Measurements from ENCODE around the gene PEDS1. TPM values are rescaled to one million over a fixed set of nuclear protein-coding genes. Genes with fewer than 3 reads are reported as not detected.

The PEDS1 gene
- total and polyA plus RNA-seq, 2 of the 8 experiments (the other 6 are each of a cell fraction or from before 2014, with no cell fraction given), result 28.9 to 75.9 TPM

DNA sequence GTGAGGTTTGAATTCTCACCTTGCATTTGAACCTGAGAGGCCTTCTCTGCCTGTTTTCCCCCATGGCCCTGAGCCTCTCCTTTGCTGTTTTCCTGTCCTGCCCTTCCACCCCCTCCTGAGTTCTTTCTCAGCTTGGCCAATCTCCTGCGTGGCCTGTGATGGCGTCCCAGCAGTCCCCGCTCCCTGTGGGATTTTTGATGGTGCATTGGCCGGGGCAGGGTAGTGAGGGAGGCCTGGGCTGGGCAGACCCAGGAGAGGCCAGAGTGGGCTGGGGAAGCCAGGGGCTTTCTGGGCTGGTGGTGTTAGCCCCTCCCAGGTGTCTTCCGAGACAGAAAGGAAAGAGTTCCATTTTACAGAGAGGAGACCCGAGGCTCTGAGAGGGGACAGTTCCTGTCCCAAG, 43.4 kb upstream of the PEDS1 start:
- 83% methylated on average over 6 of the region's 6 CpGs; no CpG with 5 or more reads in 1 of the 2 experiments for WGBS, 2 experiments (ENCODE audit: extremely low coverage in 1 of 2, insufficient coverage in 1 of 2, insufficient read length in 1 of 2, insufficient replicate concordance in 2 of 2, low coverage in 1 of 2, low lambda C conversion rate in 2 of 2, missing lambda C conversion rate in 1 of 2)
- H3K79me2 ChIP-seq (ENCODE audit: control insufficient read depth in 1 of 2, insufficient read depth in 2 of 2, low read length in 2 of 2), result peaks cover 0 to 20% of the 10 kb centered on the region in 2 experiments; a peak in 2 of 4 replicates
- no peak overlapping the region for H4K5ac ChIP-seq (ENCODE audit: insufficient read length, low read depth, low read length)
- H4K20me1 ChIP-seq (replicated peaks in 1 of 2; ENCODE audit: control insufficient read depth in 1 of 2, insufficient read depth in 2 of 2, low read length in 2 of 2), result peaks cover 2 to 4% of the 10 kb centered on the region in 2 experiments
- no peak overlapping the region for H3K4me3 ChIP-seq (ENCODE audit: extremely low read depth in 1 of 4, insufficient read depth in 2 of 4, low read depth in 3 of 4, low read length in 4 of 4)
- peaks cover 4% of the 10 kb centered on the region; the same call in 1 of the 2 replicates for H3K23me2 ChIP-seq (ENCODE audit: low read depth, low read length)
- no peak overlapping the region for H3K4me2 ChIP-seq (ENCODE audit: insufficient read depth in 1 of 2, low read depth in 2 of 2, low read length in 2 of 2)
- no peak overlapping the region for H4K8ac ChIP-seq (ENCODE audit: extremely low read depth, insufficient read depth, low read length)
- POLR2A ChIA-PET (ENCODE audit: partially characterized antibody), result interaction anchor here (0.6 to 1.1 kb wide), 3 partner anchors 10 to 136 kb away, joined by 3 read pairs; no protein-coding TSS in a partner anchor
- no peak overlapping the region for H4K91ac ChIP-seq (replicated peaks; ENCODE audit: insufficient read length, low read length)
- no peak overlapping the region for H3K56ac ChIP-seq (replicated peaks; ENCODE audit: insufficient read length, low read depth, low read length)
- H3K18ac ChIP-seq (ENCODE audit: extremely low read depth, low read length), result no peak overlapping the region
- no peak overlapping the region for H2BK5ac ChIP-seq (ENCODE audit: low read depth, low read length)
- no peak overlapping the region for H2AK5ac ChIP-seq (ENCODE audit: low read depth, low read length)
- no peak overlapping the region for H3K14ac ChIP-seq (ENCODE audit: insufficient read length)
- H2BK120ac ChIP-seq (replicated peaks; ENCODE audit: low read depth, low read length), result no peak overlapping the region
- H3K9me3 ChIP-seq (ENCODE audit: insufficient read depth in 2 of 2, low read depth in 1 of 2, low read length in 1 of 2), result peaks cover 2 to 4% of the 10 kb centered on the region in 2 experiments; a peak in 2 of 4 replicates
- H2AFZ ChIP-seq (ENCODE audit: low read length), result no peak overlapping the region
- FAIRE-seq (no peak), DNase-seq (ENCODE audit: low read depth in 1 of 2, low spot score in 2 of 2) (no peak)
- no peak overlapping the region for H3K4ac ChIP-seq (replicated peaks; ENCODE audit: insufficient read length, low read depth, low read length)
- no peak overlapping the region for H3K9ac ChIP-seq (replicated peaks in 1 of 4; ENCODE audit: extremely low read depth in 1 of 4, low read depth in 3 of 4, low read length in 3 of 4)
- no peak overlapping the region for H3K27ac ChIP-seq (ENCODE audit: low read depth, low read length)
- H3K36me3 ChIP-seq (ENCODE audit: control insufficient read depth in 2 of 4, insufficient read depth in 4 of 4, low read length in 3 of 4), result no peaks in the 10 kb centered on the region; a peak in 1 of 8 replicates
- no peaks in the 10 kb centered on the region for H3K27me3 ChIP-seq (replicated peaks in 1 of 4; ENCODE audit: control insufficient read depth in 3 of 4, extremely low read depth in 1 of 4, insufficient read depth in 3 of 4, low read length in 3 of 4)
- H2BK12ac ChIP-seq (ENCODE audit: low read depth, low read length), result no peak overlapping the region
- TF ChIP-seq RBBP5 (IDR thresholded peaks at IDR 0.05; ENCODE audit: borderline replicate concordance, low read depth, low read length), result no peak
- no peak overlapping the region for H2BK15ac ChIP-seq (ENCODE audit: low read length)
- H3K4me1 ChIP-seq (replicated peaks in 1 of 4; ENCODE audit: control insufficient read depth in 3 of 4, insufficient read depth in 4 of 4, low read length in 3 of 4), result peaks cover 4 to 29% (median 21%) of the 10 kb centered on the region in 4 experiments
- H3K23ac ChIP-seq (ENCODE audit: insufficient read length), result no peak overlapping the region
- no peak overlapping the region for H2BK20ac ChIP-seq (ENCODE audit: low read length)
- CTCF ChIA-PET (ENCODE audit: partially characterized antibody), result interaction anchor here (0.7 to 1.4 kb wide), 4 partner anchors 11 to 151 kb away, joined by 3 to 5 read pairs (median 4); no protein-coding TSS in a partner anchor
- peaks cover 4% of the 10 kb centered on the region for H3K79me1 ChIP-seq (ENCODE audit: low read depth, low read length)
